ENCODE results near the gene IGSF3.
"Not testable (repeated sequence)": the region's sequence is repeated elsewhere in the genome, so short reads cannot be mapped to it uniquely, and the experiment has no call there.

IGSF3 gene

GRCh38 chr1:116571215-116571919 is 96.2 kb downstream of the IGSF3 start:
- FAIRE-seq, result no peak

GRCh38 chr1:116570358-116571214 is 96.9 kb downstream of the IGSF3 start, which contains the start of gene CD58:
Gene CD58, minus strand, starts transcription at chr1:116571026. Its CDS starts 54 bp downstream, at chr1:116570972.
- no peak for FAIRE-seq

- FAIRE-seq, result no peak
Observed at GRCh38 chr1:116569776-116570357, 97.7 kb downstream of the IGSF3 start.

- no peak for FAIRE-seq
Observed at GRCh38 chr1:116569381-116569670, 98.2 kb downstream of the IGSF3 start.

- FAIRE-seq, result no peak
Observed at GRCh38 chr1:116568662-116569380, 98.7 kb downstream of the IGSF3 start.

- no peak for FAIRE-seq
Observed at GRCh38 chr1:116567790-116568661, 99.5 kb downstream of the IGSF3 start.

- no peak for FAIRE-seq
Observed at GRCh38 chr1:116565222-116565621, 102.3 kb downstream of the IGSF3 start.

GRCh38 chr1:116564426-116564825 is 103.1 kb downstream of the IGSF3 start:
- FAIRE-seq, result no peak

- not testable (repeated sequence) for FAIRE-seq
Observed at GRCh38 chr1:116562465-116562864, 105.1 kb downstream of the IGSF3 start.

GRCh38 chr1:116561563-116561962 is 106.0 kb downstream of the IGSF3 start:
- FAIRE-seq, result no peak

GRCh38 chr1:116560704-116561490 is 106.6 kb downstream of the IGSF3 start:
- FAIRE-seq, result no peak

- FAIRE-seq, result no peak
Observed at GRCh38 chr1:116559304-116559761, 108.2 kb downstream of the IGSF3 start.

- FAIRE-seq, result no peak
Observed at GRCh38 chr1:116558571-116558970, 109.0 kb downstream of the IGSF3 start.

GRCh38 chr1:116558140-116558549 is 109.4 kb downstream of the IGSF3 start:
- no peak for FAIRE-seq

GRCh38 chr1:116557323-116557878 is 110.1 kb downstream of the IGSF3 start:
- FAIRE-seq, result no peak

- FAIRE-seq, result no peak
Observed at GRCh38 chr1:116556289-116557006, 111.1 kb downstream of the IGSF3 start.

GRCh38 chr1:116554924-116555323 is 112.6 kb downstream of the IGSF3 start:
- FAIRE-seq, result no peak

GRCh38 chr1:116553386-116554115 is 114.0 kb downstream of the IGSF3 start:
- no peak for FAIRE-seq

- no peak for FAIRE-seq
Observed at GRCh38 chr1:116546354-116546977, 121.1 kb downstream of the IGSF3 start.
